GM10266 (cell line): ENCODE data around the gene TMEM222.

Experiments used
- DNase-seq: peaks from one replicate; pipeline ENCODE4 v3.0.0; 2012; ENCODE audit errors: extremely low spot score
- TF ChIP-seq, protein P1 (sequence below): IDR thresholded peaks from 2 replicates; pipeline ENCODE4 v1.5.1; 2012; ENCODE audit warnings: mild to moderate bottlenecking, low read depth; ENCODE audit not compliant: control insufficient read depth, insufficient read depth; ENCODE audit errors: missing control alignments

The TMEM222 gene

DNA sequence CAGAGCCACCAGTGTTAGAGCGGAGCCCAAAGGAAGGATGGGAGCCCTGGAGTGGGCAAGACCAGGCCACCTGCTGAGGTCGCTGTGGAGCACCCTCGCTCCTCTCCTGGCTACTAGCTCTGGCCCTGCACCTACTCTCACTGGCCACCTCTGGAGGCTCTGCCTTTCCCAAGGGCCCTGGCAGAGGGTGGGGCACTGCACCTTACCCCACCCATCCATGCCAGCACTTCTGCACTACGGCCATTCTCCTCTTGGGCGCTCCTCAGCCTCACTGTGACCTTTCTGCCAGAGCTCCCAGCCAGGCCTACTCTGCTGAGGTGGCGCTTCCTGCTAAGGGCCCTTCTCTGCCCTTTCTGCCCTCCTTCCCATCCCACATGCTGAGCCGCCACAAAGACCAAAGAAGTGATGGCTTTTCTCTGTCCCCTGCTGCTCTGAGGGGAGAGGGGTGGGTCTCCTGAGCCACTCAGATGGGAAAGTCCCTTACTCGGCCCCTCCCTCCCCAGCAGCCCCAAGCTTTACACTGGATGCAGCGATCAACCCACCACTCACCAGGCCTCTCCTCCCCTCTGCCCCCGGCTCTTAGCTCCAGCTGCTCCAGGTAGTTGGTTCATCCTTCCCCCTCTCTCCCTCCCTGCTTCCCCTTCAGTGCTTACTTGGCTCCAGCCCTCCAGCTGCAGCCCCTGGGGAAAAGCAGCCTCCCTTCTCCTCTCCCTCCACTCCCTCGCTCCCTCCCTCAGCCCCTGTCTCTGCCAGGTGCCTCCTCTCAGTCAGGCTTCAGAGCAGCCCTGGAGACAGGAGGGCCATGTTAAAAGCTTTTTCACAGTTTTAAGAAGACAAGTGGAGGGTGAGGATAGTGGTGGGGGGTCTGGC is 14.8 kb upstream of the TMEM222 start:
- TF ChIP-seq, protein P1, sequence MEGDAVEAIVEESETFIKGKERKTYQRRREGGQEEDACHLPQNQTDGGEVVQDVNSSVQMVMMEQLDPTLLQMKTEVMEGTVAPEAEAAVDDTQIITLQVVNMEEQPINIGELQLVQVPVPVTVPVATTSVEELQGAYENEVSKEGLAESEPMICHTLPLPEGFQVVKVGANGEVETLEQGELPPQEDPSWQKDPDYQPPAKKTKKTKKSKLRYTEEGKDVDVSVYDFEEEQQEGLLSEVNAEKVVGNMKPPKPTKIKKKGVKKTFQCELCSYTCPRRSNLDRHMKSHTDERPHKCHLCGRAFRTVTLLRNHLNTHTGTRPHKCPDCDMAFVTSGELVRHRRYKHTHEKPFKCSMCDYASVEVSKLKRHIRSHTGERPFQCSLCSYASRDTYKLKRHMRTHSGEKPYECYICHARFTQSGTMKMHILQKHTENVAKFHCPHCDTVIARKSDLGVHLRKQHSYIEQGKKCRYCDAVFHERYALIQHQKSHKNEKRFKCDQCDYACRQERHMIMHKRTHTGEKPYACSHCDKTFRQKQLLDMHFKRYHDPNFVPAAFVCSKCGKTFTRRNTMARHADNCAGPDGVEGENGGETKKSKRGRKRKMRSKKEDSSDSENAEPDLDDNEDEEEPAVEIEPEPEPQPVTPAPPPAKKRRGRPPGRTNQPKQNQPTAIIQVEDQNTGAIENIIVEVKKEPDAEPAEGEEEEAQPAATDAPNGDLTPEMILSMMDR = no peak
- no peak for DNase-seq

GRCh38 chr1:27307874-27308598 is 13.9 kb upstream of the TMEM222 start:
- TF ChIP-seq, protein P1 = no peak
- DNase-seq = no peak

GRCh38 chr1:27314169-27314568 is 7.8 kb upstream of the TMEM222 start:
- TF ChIP-seq, protein P1 = no peak
- DNase-seq = no peak

DNA sequence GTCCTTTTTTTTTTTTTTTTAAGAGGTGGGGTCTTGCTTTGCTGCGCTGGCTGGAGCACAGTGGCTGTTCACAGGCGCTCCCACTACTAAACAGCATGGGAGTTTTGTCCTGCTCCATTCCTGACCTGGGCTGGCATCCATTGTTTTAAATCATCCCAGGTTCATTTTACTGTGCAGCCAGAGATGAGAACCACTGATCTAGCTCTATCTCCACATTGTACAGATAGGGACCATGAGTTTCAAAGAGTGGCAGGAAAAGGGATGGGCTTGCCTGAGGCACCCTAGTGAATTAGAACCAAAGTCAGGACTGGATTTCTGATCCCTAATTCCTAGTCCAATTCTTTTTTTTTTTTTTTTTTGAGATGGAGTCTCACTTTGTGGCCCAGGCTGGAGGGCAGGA is 7.2 kb upstream of the TMEM222 start:
- TF ChIP-seq, protein P1 = no peak
- DNase-seq = no peak

DNA sequence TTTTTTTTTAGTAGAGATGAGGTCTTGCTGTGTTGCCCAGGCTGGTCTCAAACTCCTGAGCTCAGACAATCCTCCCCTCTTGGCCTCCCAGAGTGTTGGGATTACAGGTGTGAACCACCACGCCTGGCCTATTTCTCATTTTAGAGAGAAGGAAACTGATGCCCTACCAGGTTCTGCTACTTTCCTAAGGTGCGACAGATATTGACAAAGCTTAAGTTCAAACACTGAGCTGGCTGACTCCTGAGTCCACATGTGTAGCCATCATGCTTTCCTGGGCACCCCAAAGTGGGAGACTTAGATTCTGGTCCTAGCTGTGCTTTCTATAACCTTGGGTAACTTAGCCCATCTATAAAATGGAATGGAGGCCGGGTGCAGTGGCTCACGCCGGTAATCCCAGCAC is 5.1 kb upstream of the TMEM222 start:
- TF ChIP-seq, protein P1 = no peak
- DNase-seq = no peak

- no peak for DNase-seq
- TF ChIP-seq, protein P1 = no peak
Observed at GRCh38 chr1:27318136-27318535, 3.8 kb upstream of the TMEM222 start.

- DNase-seq = no peak
- TF ChIP-seq, protein P1 = no peak
Observed at GRCh38 chr1:27318596-27318995, 3.4 kb upstream of the TMEM222 start.
